ENCODE results near the gene NXF3. TPM values are rescaled to one million over a fixed set of nuclear protein-coding genes. Genes with fewer than 3 reads are reported as not detected.

The NXF3 gene
- total and polyA plus RNA-seq, 2 experiments from 2014 or later = 1.9 TPM; not detected in 1

GRCh38 chrX:103063191-103063845 is 29.6 kb downstream of the NXF3 start:
- Histone ChIP-seq H3K27ac (no peak overlapping the region), H2AFZ (no peak overlapping the region), H3K4me1 (ENCODE audit: insufficient read depth) (no peaks in the 10 kb centered on the region), H4K20me1 (ENCODE audit: insufficient read depth, poor library complexity, severe bottlenecking) (no peaks in the 10 kb centered on the region), H3K36me3 (replicated peaks; ENCODE audit: insufficient read depth, low read depth) (no peaks in the 10 kb centered on the region), H3K79me2 (no peaks in the 10 kb centered on the region), H3K9me3 (ENCODE audit: low read depth) (no peaks in the 10 kb centered on the region), H3K9me2 (replicated peaks; ENCODE audit: insufficient read depth) (no peaks in the 10 kb centered on the region), H3K4me3 (peak overlapping the region; percentile 20), H3K4me2 (peak overlapping the region; percentile 80), H3K27me3 (no peaks in the 10 kb centered on the region)
- peak; percentile 19 for TF ChIP-seq CTCF (IDR thresholded peaks at IDR 0.05; ENCODE audit: poor library complexity)
- no peak for TF ChIP-seq EZH2 (IDR thresholded peaks at IDR 0.05; ENCODE audit: borderline replicate concordance)
- 43% methylated on average over 10 of the region's 34 CpGs for WGBS (ENCODE audit: low lambda C conversion rate, missing lambda C conversion rate)
- peak; percentile 58 for DNase-seq (ENCODE audit: low spot score)

- Histone ChIP-seq H2AFZ (no peak overlapping the region), H3K9me2 (replicated peaks; ENCODE audit: insufficient read depth) (no peaks in the 10 kb centered on the region), H3K4me3 (no peak overlapping the region), H3K4me2 (no peak overlapping the region), H3K36me3 (replicated peaks; ENCODE audit: insufficient read depth, low read depth) (no peaks in the 10 kb centered on the region), H4K20me1 (ENCODE audit: insufficient read depth, poor library complexity, severe bottlenecking) (no peaks in the 10 kb centered on the region), H3K9me3 (ENCODE audit: low read depth) (no peaks in the 10 kb centered on the region), H3K27ac (no peak overlapping the region), H3K27me3 (no peaks in the 10 kb centered on the region), H3K79me2 (no peaks in the 10 kb centered on the region), H3K4me1 (ENCODE audit: insufficient read depth) (no peaks in the 10 kb centered on the region)
- no peak for TF ChIP-seq EZH2 (IDR thresholded peaks at IDR 0.05; ENCODE audit: borderline replicate concordance)
- TF ChIP-seq EZH2phosphoT487 (IDR thresholded peaks at IDR 0.05; ENCODE audit: low read depth, severe bottlenecking, unreplicated experiment) = no peak
- TF ChIP-seq CTCF (IDR thresholded peaks at IDR 0.05; ENCODE audit: poor library complexity) = no peak
- WGBS (ENCODE audit: low lambda C conversion rate, missing lambda C conversion rate) = 71% methylated on average over 3 of the region's 3 CpGs
- no peak for DNase-seq (ENCODE audit: low spot score)
Observed at GRCh38 chrX:103061486-103061885, 31.5 kb downstream of the NXF3 start.

- Histone ChIP-seq H3K27ac (peak overlapping the region; percentile 54), H3K4me1 (ENCODE audit: insufficient read depth) (no peaks in the 10 kb centered on the region), H3K9me3 (ENCODE audit: low read depth) (no peaks in the 10 kb centered on the region), H3K4me3 (no peak overlapping the region), H3K36me3 (replicated peaks; ENCODE audit: insufficient read depth, low read depth) (no peaks in the 10 kb centered on the region), H3K79me2 (no peaks in the 10 kb centered on the region), H3K9me2 (replicated peaks; ENCODE audit: insufficient read depth) (no peaks in the 10 kb centered on the region), H3K4me2 (no peak overlapping the region), H2AFZ (no peak overlapping the region), H3K27me3 (no peaks in the 10 kb centered on the region), H4K20me1 (ENCODE audit: insufficient read depth, poor library complexity, severe bottlenecking) (no peaks in the 10 kb centered on the region)
- no peak for DNase-seq (ENCODE audit: low spot score)
- TF ChIP-seq CTCF (IDR thresholded peaks at IDR 0.05; ENCODE audit: poor library complexity) = no peak
- no peak for TF ChIP-seq EZH2 (IDR thresholded peaks at IDR 0.05; ENCODE audit: borderline replicate concordance)
- no peak for TF ChIP-seq EZH2phosphoT487 (IDR thresholded peaks at IDR 0.05; ENCODE audit: low read depth, severe bottlenecking, unreplicated experiment)
- 46% methylated on average over 2 of the region's 2 CpGs for WGBS (ENCODE audit: low lambda C conversion rate, missing lambda C conversion rate)
Observed at GRCh38 chrX:103056902-103057301, 36.0 kb downstream of the NXF3 start.
